GM23248 (cell line): Measurements from ENCODE around the gene ABHD17A. TPM values are rescaled to one million over a fixed set of nuclear protein-coding genes. Genes with fewer than 3 reads are reported as not detected.
A peak's percentile ranks its signal among the peaks of the same experiment; 100 is the strongest.
"Not testable (repeated sequence)": the region's sequence is repeated elsewhere in the genome, so short reads cannot be mapped to it uniquely, and the experiment has no call there.

Source experiments
- DNase-seq: peaks from one replicate; pipeline ENCODE4 v3.0.0-alpha.2; 2015
- H2AFZ ChIP-seq: fragments of 200-600 bp; sonication (generic); 2 replicates; pipeline ENCODE4 v1.6.1; 2016; ENCODE audit warnings: antibody characterized with exemption
- H3F3A ChIP-seq: fragments of 200-600 bp; sonication (generic); 2 replicates; pipeline ENCODE4 v1.6.1; 2016; ENCODE audit warnings: mild to moderate bottlenecking, antibody characterized with exemption, mixed run types; ENCODE audit not compliant: insufficient read depth
- H3K27ac ChIP-seq: fragments of 200-600 bp; sonication (generic); 2 replicates; pipeline ENCODE4 v1.5.1; 2016; ENCODE audit warnings: mild to moderate bottlenecking
- H3K27me3 ChIP-seq: fragments of 200-600 bp; sonication (generic); replicated peaks from 2 replicates; pipeline ENCODE4 v1.6.1; 2016; ENCODE audit warnings: mild to moderate bottlenecking; ENCODE audit not compliant: insufficient read depth
- H3K36me3 ChIP-seq: fragments of 200-600 bp; sonication (generic); 2 replicates; pipeline ENCODE4 v1.6.1; 2016; ENCODE audit warnings: low read depth, mild to moderate bottlenecking
- H3K4me1 ChIP-seq: fragments of 200-600 bp; sonication (generic); 2 replicates; pipeline ENCODE4 v1.6.1; 2016; ENCODE audit warnings: mild to moderate bottlenecking; ENCODE audit not compliant: insufficient read depth
- H3K4me2 ChIP-seq: fragments of 200-600 bp; sonication (generic); one replicate; pipeline ENCODE4 v1.6.1; 2016; ENCODE audit warnings: mild to moderate bottlenecking; ENCODE audit not compliant: unreplicated experiment
- H3K4me3 ChIP-seq: fragments of 200-600 bp; sonication (generic); 2 replicates; pipeline ENCODE4 v1.5.1; 2016; ENCODE audit warnings: mild to moderate bottlenecking
- H3K79me2 ChIP-seq: fragments of 200-600 bp; sonication (generic); 2 replicates; pipeline ENCODE4 v1.6.1; 2016; ENCODE audit warnings: mild to moderate bottlenecking; ENCODE audit not compliant: insufficient read depth
- H3K9ac ChIP-seq: fragments of 200-600 bp; sonication (generic); 2 replicates; pipeline ENCODE4 v1.6.1; 2016; ENCODE audit warnings: mild to moderate bottlenecking
- H3K9me2 ChIP-seq: fragments of 200-600 bp; sonication (generic); 2 replicates; pipeline ENCODE4 v1.6.1; 2016; ENCODE audit warnings: mixed run types, mild to moderate bottlenecking, moderate library complexity; ENCODE audit not compliant: insufficient read depth
- H3K9me3 ChIP-seq: fragments of 200-600 bp; sonication (generic); one replicate; pipeline ENCODE4 v1.6.1; 2017; ENCODE audit warnings: low read depth
- H4K20me1 ChIP-seq: fragments of 200-600 bp; sonication (generic); 2 replicates; pipeline ENCODE4 v1.6.0; 2016; ENCODE audit not compliant: insufficient read depth
- EZH2 ChIP-seq: fragments of 200-600 bp; sonication (generic); IDR thresholded peaks from 2 replicates; pipeline ENCODE4 v1.6.1; 2018; ENCODE audit warnings: antibody characterized with exemption, mild to moderate bottlenecking; ENCODE audit not compliant: insufficient read depth, poor library complexity, severe bottlenecking
- EZH2phosphoT487 ChIP-seq: fragments of 200-600 bp; sonication (generic); IDR thresholded peaks from 2 replicates; pipeline ENCODE4 v1.6.1; 2018; ENCODE audit warnings: antibody characterized with exemption, moderate library complexity, mild to moderate bottlenecking, low read depth; ENCODE audit not compliant: insufficient read depth
- WGBS, 2 experiments: methylation state at CpG; one replicate each; pipeline ENCODE4 v1.1.6; 2015 to 2017; ENCODE audit warnings: low lambda C conversion rate in 2 of 2, low coverage in 1 of 2; ENCODE audit errors: missing lambda C conversion rate in 2 of 2; 5-methylcytosine and 5-hydroxymethylcytosine counted together
- in situ Hi-C: fragments of 300-500 bp; cut with MboI; formaldehyde crosslinking; loops from 2 replicates; pipeline ENCODE4 v1.15.0; 2020
- polyA plus RNA-seq: library from polyadenylated mRNA; unstranded; fragments of >200 nt; fragmentation: Nextera tagmentation; extraction: Ambion mirVana; gene quantifications from 2 replicates; pipeline ENCODE4 v1.2.1, GENCODE V29; 2016
- total RNA-seq: library from RNA; depleted of rRNA; stranded (reverse); fragments of >200 nt; shearing (Covaris generic); gene quantifications from 2 replicates; pipeline ENCODE4 v1.2.3, GENCODE V29; 2014

ABHD17A gene
- total and polyA plus RNA-seq, 2 experiments from 2014 or later, result 37.6 to 157 TPM

- Histone ChIP-seq H3F3A (no peaks in the 10 kb centered on the region), H3K4me1 (no peaks in the 10 kb centered on the region), H3K9me3 (no peaks in the 10 kb centered on the region), H3K27ac (no peak overlapping the region), H3K27me3 (no peaks in the 10 kb centered on the region), H3K79me2 (peaks cover 6% of the 10 kb centered on the region), H3K36me3 (no peaks in the 10 kb centered on the region), H3K9ac (no peak overlapping the region), H3K9me2 (no peaks in the 10 kb centered on the region), H3K4me2 (no peak overlapping the region), H4K20me1 (no peaks in the 10 kb centered on the region), H3K4me3 (no peak overlapping the region), H2AFZ (no peak overlapping the region)
- in situ Hi-C loops, result no loop called here
- DNase-seq, result no peak
- WGBS, 2 experiments, result 83 to 94% methylated on average over 1 of the region's 1 CpG
- TF ChIP-seq EZH2 (no peak), EZH2phosphoT487 (no peak)
Observed at GRCh38 chr19:1889907-1890306, 4.6 kb upstream of the ABHD17A start.

- Histone ChIP-seq H3K9ac (no peak overlapping the region), H3K79me2 (peaks cover 21% of the 10 kb centered on the region), H3K27me3 (no peaks in the 10 kb centered on the region), H3K9me2 (no peaks in the 10 kb centered on the region), H3K9me3 (no peaks in the 10 kb centered on the region), H3K27ac (no peak overlapping the region), H4K20me1 (no peaks in the 10 kb centered on the region), H2AFZ (no peak overlapping the region), H3K4me1 (peaks cover 8% of the 10 kb centered on the region; the same call in 1 of the 2 replicates), H3K36me3 (no peaks in the 10 kb centered on the region), H3K4me3 (no peak overlapping the region), H3K4me2 (no peak overlapping the region), H3F3A (no peaks in the 10 kb centered on the region)
- in situ Hi-C loops, result no loop called here
- no peak for DNase-seq
- WGBS, 2 experiments, result 78% methylated on average over 5 of the region's 5 CpGs
- TF ChIP-seq EZH2, result no peak
- no peak for TF ChIP-seq EZH2phosphoT487
Observed at GRCh38 chr19:1888385-1888784, 3.1 kb upstream of the ABHD17A start.

GRCh38 chr19:1886360-1886759, 1.1 kb upstream of the ABHD17A start:
- H3K4me1 ChIP-seq, result peaks cover 17% of the 10 kb centered on the region
- H3K4me2 ChIP-seq, H2AFZ ChIP-seq, H3K27me3 ChIP-seq, H3K36me3 ChIP-seq, H3F3A ChIP-seq, H4K20me1 ChIP-seq, H3K4me3 ChIP-seq, in situ Hi-C loops, DNase-seq, H3K27ac ChIP-seq, H3K9me3 ChIP-seq, H3K9ac ChIP-seq, H3K9me2 ChIP-seq: not testable (repeated sequence)
- peaks cover 40% of the 10 kb centered on the region for H3K79me2 ChIP-seq
- WGBS, 2 experiments, result 92 to 93% methylated on average over 15 of the region's 15 CpGs

GRCh38 chr19:1884719-1885334, 469 bp downstream of the ABHD17A start:
- Histone ChIP-seq H2AFZ (peak overlapping the region; percentile 29; the same call in 1 of the 2 replicates), H3K9ac (peak overlapping the region; percentile 86), H3K4me1 (peaks cover 17% of the 10 kb centered on the region), H3K27ac (peak overlapping the region; percentile 68), H3K9me3 (no peaks in the 10 kb centered on the region), H3K4me3 (peak overlapping the region; percentile 95), H3K36me3 (no peaks in the 10 kb centered on the region), H3K4me2 (peak overlapping the region; percentile 94), H3F3A (no peaks in the 10 kb centered on the region), H3K79me2 (peaks cover 53% of the 10 kb centered on the region), H3K27me3 (no peaks in the 10 kb centered on the region), H3K9me2 (no peaks in the 10 kb centered on the region), H4K20me1 (0 out of 2 replicates have a peak, but pooled peaks cover 4% of the 10 kb centered on the region)
- peak; percentile 61 for DNase-seq
- TF ChIP-seq EZH2 (no peak), EZH2phosphoT487 (no peak)
- 1% methylated on average over 42 to 43 of the region's 56 CpGs for WGBS, 2 experiments
- in situ Hi-C loops, result no loop called here
